ENCODE measurements around the gene KIF18A.
"Not testable (repeated sequence)": the region's sequence is repeated elsewhere in the genome, so short reads cannot be mapped to it uniquely, and the experiment has no call there.

The KIF18A gene

GRCh38 chr11:28098257-28098656, 9.7 kb downstream of the KIF18A start:
- Histone ChIP-seq H3K27ac (no peak overlapping the region), H3K9me3 (no peaks in the 10 kb centered on the region), H3K4me3 (no peak overlapping the region), H3K36me3 (no peaks in the 10 kb centered on the region), H3K4me1 (peaks cover 0 to 5% (median 0%) of the 10 kb centered on the region in 4 donors), H3K27me3 (no peaks in the 10 kb centered on the region)
- no peak for TF ChIP-seq CTCF (IDR thresholded peaks at IDR 0.05)
- intact Hi-C loops (cut with DNase I; ENCODE audit: low total_unique reads), result no loop called here
- DNase-seq, result no peak

GRCh38 chr11:28092786-28093185, 15.2 kb downstream of the KIF18A start:
- DNase-seq, result no peak
- TF ChIP-seq CTCF (IDR thresholded peaks at IDR 0.05), result no peak
- no peak overlapping the region for H3K27ac ChIP-seq
- no peak overlapping the region for H3K4me3 ChIP-seq
- H3K4me1 ChIP-seq, result no peaks in the 10 kb centered on the region
- H3K9me3 ChIP-seq, result no peaks in the 10 kb centered on the region
- intact Hi-C loops (cut with DNase I; ENCODE audit: low total_unique reads), result no loop called here
- no peaks in the 10 kb centered on the region for H3K36me3 ChIP-seq
- no peaks in the 10 kb centered on the region for H3K27me3 ChIP-seq

GRCh38 chr11:28090052-28090749, 17.8 kb downstream of the KIF18A start:
- no peak for DNase-seq
- intact Hi-C loops (cut with DNase I; ENCODE audit: low total_unique reads), result no loop called here
- H3K4me1 ChIP-seq, result no peaks in the 10 kb centered on the region
- no peaks in the 10 kb centered on the region for H3K27me3 ChIP-seq
- H3K9me3 ChIP-seq, result no peaks in the 10 kb centered on the region
- no peak overlapping the region for H3K4me3 ChIP-seq
- no peak for TF ChIP-seq CTCF (IDR thresholded peaks at IDR 0.05)
- no peaks in the 10 kb centered on the region for H3K36me3 ChIP-seq
- H3K27ac ChIP-seq, result no peak overlapping the region

- no peaks in the 10 kb centered on the region for H3K36me3 ChIP-seq
- TF ChIP-seq CTCF (IDR thresholded peaks at IDR 0.05), result no peak
- DNase-seq, result no peak
- intact Hi-C loops (cut with DNase I; ENCODE audit: low total_unique reads), result no loop called here
- H3K9me3 ChIP-seq, result no peaks in the 10 kb centered on the region
- no peaks in the 10 kb centered on the region for H3K27me3 ChIP-seq
- no peaks in the 10 kb centered on the region for H3K4me1 ChIP-seq
- no peak overlapping the region for H3K4me3 ChIP-seq
- no peak overlapping the region for H3K27ac ChIP-seq
Measured at GRCh38 chr11:28089378-28089777, 18.6 kb downstream of the KIF18A start.

- intact Hi-C loops (cut with DNase I; ENCODE audit: low total_unique reads); H3K27ac ChIP-seq; DNase-seq; H3K9me3 ChIP-seq; H3K36me3 ChIP-seq; H3K4me3 ChIP-seq; H3K4me1 ChIP-seq; H3K27me3 ChIP-seq: not testable (repeated sequence)
Measured at GRCh38 chr11:28087693-28088092, 20.3 kb downstream of the KIF18A start.

GRCh38 chr11:28087192-28087591, 20.8 kb downstream of the KIF18A start:
- intact Hi-C loops (cut with DNase I; ENCODE audit: low total_unique reads); H3K4me3 ChIP-seq; H3K36me3 ChIP-seq; H3K27ac ChIP-seq; DNase-seq; H3K27me3 ChIP-seq; H3K4me1 ChIP-seq; H3K9me3 ChIP-seq: not testable (repeated sequence)

GRCh38 chr11:28086569-28086968, 21.4 kb downstream of the KIF18A start:
- no peak for TF ChIP-seq CTCF (IDR thresholded peaks at IDR 0.05)
- no peaks in the 10 kb centered on the region for H3K9me3 ChIP-seq
- intact Hi-C loops (cut with DNase I; ENCODE audit: low total_unique reads), result no loop called here
- DNase-seq, result no peak
- no peak overlapping the region for H3K27ac ChIP-seq
- H3K4me1 ChIP-seq, result no peaks in the 10 kb centered on the region
- no peaks in the 10 kb centered on the region for H3K36me3 ChIP-seq
- no peaks in the 10 kb centered on the region for H3K27me3 ChIP-seq
- no peak overlapping the region for H3K4me3 ChIP-seq

Measured in tibial artery (tissue), 4 donors.